IMR-90 (cell line): ENCODE measurements around the gene FOXL1. TPM values are rescaled to one million over a fixed set of nuclear protein-coding genes. Genes with fewer than 3 reads are reported as not detected.

Experiments used
- ATAC-seq: fragments of 200-7000 bp; cut with Tn5 transposase; 2 replicates; pipeline ENCODE4 v1.9.1; 2020; ENCODE audit warnings: low read depth, mild to moderate bottlenecking, moderate library complexity
- BruUV-seq: library from RNA; stranded (reverse); fragments of 400-500 nt; replicated peaks from 2 replicates; lab custom pipeline; 2021; lab: Mats Ljungman, UMichigan
- CTCF ChIA-PET: fragments of 300-600 bp; formaldehyde crosslinking; extraction: SDS; loops from one replicate; lab custom pipeline; 2021; ENCODE audit warnings: antibody characterized with exemption; lab: Yijun Ruan, JAX
- POLR2A ChIA-PET: fragments of 300-600 bp; sonication (Branson Sonifier 250); formaldehyde crosslinking; loops from one replicate; lab custom pipeline; 2022; ENCODE audit warnings: antibody characterized with exemption; ENCODE audit not compliant: unreplicated experiment; lab: Charles Lee
- DNase-seq: peaks from one replicate; pipeline ENCODE4 v3.0.0; 2013
- H2AFZ ChIP-seq: replicated peaks from 2 replicates; pipeline ENCODE3; 2013; ENCODE audit warnings: low read length, mild to moderate bottlenecking; ENCODE audit not compliant: poor library complexity
- H2AK5ac ChIP-seq: 2 replicates; pipeline ENCODE4 v1.6.1; 2013; ENCODE audit warnings: low read depth, low read length, inconsistent platforms
- H2AK9ac ChIP-seq: replicated peaks from 2 replicates; pipeline ENCODE3; 2013; ENCODE audit warnings: mild to moderate bottlenecking, low read depth, low read length, moderate library complexity; ENCODE audit not compliant: poor library complexity
- H2BK120ac ChIP-seq: 2 replicates; pipeline ENCODE4 v1.6.1; 2013; ENCODE audit warnings: low read depth, low read length, inconsistent platforms
- H2BK15ac ChIP-seq: 3 replicates; pipeline ENCODE4 v1.6.1; 2013; ENCODE audit warnings: low read depth, low read length, inconsistent platforms
- H2BK20ac ChIP-seq: 2 replicates; pipeline ENCODE4 v1.6.1; 2013; ENCODE audit warnings: low read depth, mild to moderate bottlenecking, inconsistent platforms, low read length, moderate library complexity
- H2BK5ac ChIP-seq: 2 replicates; pipeline ENCODE4 v1.6.1; 2013; ENCODE audit warnings: mild to moderate bottlenecking, low read depth, low read length, inconsistent platforms; ENCODE audit not compliant: poor library complexity, severe bottlenecking
- H3K14ac ChIP-seq: replicated peaks from 2 replicates; pipeline ENCODE4 v1.6.1; 2013; ENCODE audit warnings: low read depth, low read length, inconsistent platforms
- H3K18ac ChIP-seq: 2 replicates; pipeline ENCODE4 v1.6.1; 2013; ENCODE audit warnings: low read depth, low read length, control low read depth
- H3K23ac ChIP-seq: 2 replicates; pipeline ENCODE4 v1.6.1; 2013; ENCODE audit warnings: low read depth, low read length, inconsistent platforms
- H3K27ac ChIP-seq: 2 replicates; pipeline ENCODE4 v1.5.1; 2013; ENCODE audit warnings: mild to moderate bottlenecking, control low read depth, low read length; ENCODE audit not compliant: insufficient read depth
- H3K27me3 ChIP-seq: 2 replicates; pipeline ENCODE4 v1.6.1; 2013; ENCODE audit warnings: low read length; ENCODE audit not compliant: control insufficient read depth, insufficient read depth
- H3K36me3 ChIP-seq: 2 replicates; pipeline ENCODE4 v1.6.1; 2013; ENCODE audit warnings: low read length, mixed read lengths; ENCODE audit not compliant: control insufficient read depth, insufficient read depth
- H3K4ac ChIP-seq: 2 replicates; pipeline ENCODE4 v1.6.1; 2013; ENCODE audit warnings: low read depth, low read length, inconsistent platforms
- H3K4me1 ChIP-seq: 2 replicates; pipeline ENCODE4 v1.6.1; 2013; ENCODE audit warnings: low read length, mixed read lengths; ENCODE audit not compliant: control insufficient read depth, insufficient read depth
- H3K4me2 ChIP-seq: 2 replicates; pipeline ENCODE4 v1.6.1; 2013; ENCODE audit warnings: low read depth, mild to moderate bottlenecking, control low read depth, low read length, moderate library complexity
- H3K4me3 ChIP-seq: 2 replicates; pipeline ENCODE4 v1.5.1; 2013; ENCODE audit warnings: low read depth, mild to moderate bottlenecking, control low read depth, low read length, moderate library complexity; ENCODE audit not compliant: insufficient read depth
- H3K56ac ChIP-seq: 2 replicates; pipeline ENCODE4 v1.6.1; 2013; ENCODE audit warnings: low read length, inconsistent platforms; ENCODE audit not compliant: insufficient read depth; ENCODE audit errors: extremely low read depth
- H3K79me1 ChIP-seq, 2 experiments: 2 replicates each; pipeline ENCODE4 v1.6.1; 2013; ENCODE audit warnings: low read length in 2 of 2, inconsistent platforms in 1 of 2, low read depth in 1 of 2
- H3K9ac ChIP-seq: 2 replicates; pipeline ENCODE4 v1.6.1; 2013; ENCODE audit warnings: low read depth, low read length, control low read depth
- H3K9me1 ChIP-seq: 2 replicates; pipeline ENCODE4 v1.6.1; 2013; ENCODE audit warnings: low read length, inconsistent platforms; ENCODE audit not compliant: insufficient read depth
- H3K9me3 ChIP-seq: 2 replicates; pipeline ENCODE4 v1.6.1; 2013; ENCODE audit warnings: low read length; ENCODE audit not compliant: control insufficient read depth, insufficient read depth
- H4K20me1 ChIP-seq: 2 replicates; pipeline ENCODE4 v1.6.1; 2013; ENCODE audit warnings: low read length, inconsistent platforms; ENCODE audit not compliant: insufficient read depth
- H4K5ac ChIP-seq: 2 replicates; pipeline ENCODE4 v1.6.1; 2013; ENCODE audit warnings: mild to moderate bottlenecking, low read depth, low read length, control low read depth
- H4K8ac ChIP-seq, 2 experiments: 2 replicates each; pipeline ENCODE4 v1.6.1; 2013; ENCODE audit warnings: low read depth in 2 of 2, low read length in 2 of 2, control low read depth in 1 of 2, inconsistent platforms in 1 of 2
- H4K91ac ChIP-seq: 2 replicates; pipeline ENCODE4 v1.6.1; 2013; ENCODE audit warnings: low read depth, low read length, inconsistent platforms; ENCODE audit not compliant: insufficient read depth
- BHLHE40 ChIP-seq: fragments of 150-350 bp; IDR thresholded peaks from 2 replicates; pipeline ENCODE4 v1.6.1; 2016; ENCODE audit warnings: mild to moderate bottlenecking, low read depth, low read length
- MAFK ChIP-seq: IDR thresholded peaks from 2 replicates; pipeline ENCODE4 v1.6.1; 2012; ENCODE audit warnings: low read depth, low read length, improper control_type of control experiment
- RAD21 ChIP-seq: IDR thresholded peaks from 2 replicates; pipeline ENCODE4 v1.6.1; 2012; ENCODE audit warnings: low read length, improper control_type of control experiment
- WGBS, 2 experiments: methylation state at CpG; one replicate each; pipeline versions ENCODE4 v1.1.5 to v1.1.7; 2013; ENCODE audit warnings: missing lambda C conversion rate in 2 of 2; ENCODE audit not compliant: insufficient read length in 1 of 2; ENCODE audit errors: extremely low coverage in 2 of 2; 5-methylcytosine and 5-hydroxymethylcytosine counted together
- dilution Hi-C: fragments of 300-500 bp; cut with HindIII; formaldehyde crosslinking; loops from one replicate; pipeline ENCODE4 v1.14.3; 2018; ENCODE audit warnings: low sequenced_read_pairs; ENCODE audit not compliant: unreplicated experiment
- in situ Hi-C: fragments of 300-500 bp; cut with MboI; formaldehyde crosslinking; loops from 3 replicates; pipeline ENCODE4 v1.14.3; 2019; ENCODE audit warnings: low sequenced_read_pairs, inconsistent platforms, mixed read lengths
- intact Hi-C: fragments of 100-400 bp; cut with micrococcal nuclease; formaldehyde crosslinking; loops from 2 replicates; pipeline ENCODE4 v1.10.0; 2022
- polyA plus RNA-seq, 3 experiments: library from polyadenylated mRNA; depleted of rRNA; stranded (reverse); fragments of >200 nt; gene quantifications; 2 replicates each; pipeline ENCODE4 v1.2.3, GENCODE V29; 2012; ENCODE audit warnings: low replicate concordance in 1 of 3
- total RNA-seq: library from RNA; depleted of rRNA; stranded (reverse); fragments of >200 nt; gene quantifications from 2 replicates; pipeline ENCODE4 v1.2.3, GENCODE V29; 2012

Gene FOXL1
- total and polyA plus RNA-seq, 2 of the 4 experiments (the other 2 are of a cell fraction), result 15.2 to 25.8 TPM

DNA sequence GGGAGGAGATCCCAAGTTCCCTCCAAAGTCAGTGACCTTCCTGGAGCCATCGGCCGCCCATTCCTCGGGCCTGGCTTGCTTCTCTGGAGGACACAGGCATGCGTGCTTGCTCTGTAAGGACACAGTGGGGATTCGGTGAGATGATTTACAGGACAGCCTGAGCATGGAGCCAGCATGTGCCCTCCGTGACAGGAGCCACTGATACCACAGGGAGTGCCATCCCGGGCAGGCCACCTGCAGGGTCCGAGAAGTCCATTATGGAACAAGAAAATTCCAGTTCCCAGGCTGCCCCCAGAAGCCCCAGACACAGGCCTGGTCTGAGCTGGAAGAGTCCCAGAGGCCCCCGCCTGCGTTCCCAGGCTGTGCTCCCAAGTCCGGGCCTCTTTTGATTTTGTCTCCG, 47.9 kb downstream of the FOXL1 start:
- ATAC-seq, result no peak
- H3K27me3 ChIP-seq, result no peaks in the 10 kb centered on the region
- TF ChIP-seq MAFK (no peak), RAD21 (no peak), BHLHE40 (no peak)
- H3K4me3 ChIP-seq, result no peak overlapping the region
- ChIA-PET POLR2A (no interaction called here), CTCF (no interaction called here)
- H3K56ac ChIP-seq, result no peak overlapping the region
- H2BK5ac ChIP-seq, result no peak overlapping the region
- H4K5ac ChIP-seq, result no peak overlapping the region
- H2BK20ac ChIP-seq, result no peak overlapping the region
- peak overlapping the region; percentile 26; the same call in 1 of the 2 replicates for H3K4ac ChIP-seq
- H3K14ac ChIP-seq, result no peak overlapping the region; the same call in 1 of the 2 replicates
- peaks cover 4% of the 10 kb centered on the region; the same call in 1 of the 2 replicates for H3K9me1 ChIP-seq
- no peak for DNase-seq
- no peak overlapping the region for H4K8ac ChIP-seq
- no TSS peak for BruUV-seq
- no peak overlapping the region for H3K9ac ChIP-seq
- in situ Hi-C loops, result no loop called here
- H3K27ac ChIP-seq, result no peak overlapping the region
- no peak overlapping the region for H3K4me2 ChIP-seq
- peak overlapping the region; percentile 51; the same call in 1 of the 2 replicates for H2AK5ac ChIP-seq
- H3K4me1 ChIP-seq, result peaks cover 2% of the 10 kb centered on the region; the same call in 1 of the 2 replicates
- 98% methylated on average over 7 of the region's 12 CpGs; no CpG with 5 or more reads in 1 of the 2 experiments for WGBS, 2 experiments
- H3K79me1 ChIP-seq, result no peaks in the 10 kb centered on the region
- no peaks in the 10 kb centered on the region for H4K20me1 ChIP-seq
- no peak overlapping the region for H3K23ac ChIP-seq
- no peak overlapping the region; the same call in 2 of the 3 replicates for H2BK15ac ChIP-seq
- dilution Hi-C loops, result no loop called here
- H4K91ac ChIP-seq, result no peak overlapping the region
- no peaks in the 10 kb centered on the region for H3K36me3 ChIP-seq
- H3K9me3 ChIP-seq, result no peaks in the 10 kb centered on the region
- no peak overlapping the region for H3K18ac ChIP-seq
- intact Hi-C loops, result no loop called here
- H2BK120ac ChIP-seq, result no peak overlapping the region
- no peak overlapping the region for H2AK9ac ChIP-seq
- H2AFZ ChIP-seq, result no peak overlapping the region
